HCT116 (cell line): ENCODE measurements around the gene SIK3. TPM values are rescaled to one million over a fixed set of nuclear protein-coding genes. Genes with fewer than 3 reads are reported as not detected.

Experiments used
- ATAC-seq: fragments of 200-7000 bp; cut with Tn5 transposase; 2 replicates; pipeline ENCODE4 v1.9.1; 2020; ENCODE audit warnings: mild to moderate bottlenecking, moderate library complexity
- BruUV-seq: library from RNA; stranded (reverse); fragments of 400-500 nt; replicated peaks from 2 replicates; lab custom pipeline; 2021; lab: Mats Ljungman, UMichigan
- CTCF ChIA-PET: fragments of 300-600 bp; sonication (Branson Sonifier 250); formaldehyde crosslinking; loops from one replicate; lab custom pipeline; 2021; ENCODE audit warnings: antibody characterized with exemption; lab: Charles Lee
- POLR2A ChIA-PET: fragments of 300-600, 350-600 bp; sonication (Branson Sonifier 250); formaldehyde crosslinking; loops from one replicate; lab custom pipeline; 2021; ENCODE audit warnings: antibody characterized with exemption; lab: Charles Lee
- RAD21 ChIA-PET, 2 experiments: fragments of 300-600 bp; sonication (Branson Sonifier 250); formaldehyde crosslinking; loops; one replicate each; lab custom pipeline; 2023; ENCODE audit warnings: low total read pairs in 2 of 2; ENCODE audit not compliant: uncharacterized antibody in 2 of 2, unreplicated experiment in 2 of 2, low non-redundant PET in 1 of 2; lab: Charles Lee
- DNase-seq: peaks from one replicate; pipeline ENCODE4 v3.0.0-alpha.2; 2010; ENCODE audit warnings: low read depth, low spot score
- H2AFZ ChIP-seq: fragments of 200-600 bp; shearing (Covaris generic), sonication (generic); 2 replicates; pipeline ENCODE4 v1.6.1; 2017; ENCODE audit warnings: low read depth, mixed run types, mixed read lengths, antibody characterized with exemption, low read length; ENCODE audit not compliant: poor library complexity, severe bottlenecking
- H3K27ac ChIP-seq: 2 replicates; pipeline ENCODE4 v1.5.1; 2012; ENCODE audit warnings: low read depth, low read length
- H3K27me3 ChIP-seq: fragments of 200-600 bp; sonication (generic); 2 replicates; pipeline ENCODE4 v1.6.1; 2016; ENCODE audit warnings: mixed run types, low read length, mixed read lengths; ENCODE audit not compliant: insufficient read depth
- H3K36me3 ChIP-seq, 2 experiments: fragments of 200-500 bp in 1 of 2; fragments of 200-600 bp in 1 of 2; sonication (Bioruptor generic) in 1 of 2; sonication (generic) in 1 of 2; 2 replicates each; pipeline versions ENCODE4 v1.5.1 to v1.6.1; 2014 to 2016; ENCODE audit warnings: low read length in 2 of 2, inconsistent platforms in 1 of 2, mixed read lengths in 1 of 2, mixed run types in 1 of 2; ENCODE audit not compliant: insufficient read depth in 2 of 2, control insufficient read depth in 1 of 2
- H3K4me1 ChIP-seq, 2 experiments: fragments of 200-600 bp in 1 of 2; sonication (generic) in 1 of 2; 2 replicates each; pipeline versions ENCODE4 v1.5.1 to v1.6.1; 2012 to 2017; ENCODE audit warnings: low read length in 2 of 2, inconsistent platforms in 1 of 2, mild to moderate bottlenecking in 1 of 2, mixed read lengths in 1 of 2, mixed run types in 1 of 2, moderate library complexity in 1 of 2; ENCODE audit not compliant: insufficient read depth in 2 of 2, control insufficient read depth in 1 of 2
- H3K4me2 ChIP-seq: fragments of 200-600 bp; sonication (generic); 2 replicates; pipeline ENCODE4 v1.6.1; 2017; ENCODE audit warnings: mixed run types, low read length, mixed read lengths
- H3K4me3 ChIP-seq, 2 experiments: fragments of 200-600 bp in 1 of 2; sonication (generic) in 1 of 2; replicated peaks in 1 of 2; 2 replicates each; pipeline ENCODE4 v1.5.1; 2011 to 2016; ENCODE audit warnings: low read length in 2 of 2, control low read depth in 1 of 2, low read depth in 1 of 2, mild to moderate bottlenecking in 1 of 2, mixed read lengths in 1 of 2, mixed run types in 1 of 2
- H3K79me2 ChIP-seq: fragments of 200-600 bp; sonication (generic); 2 replicates; pipeline ENCODE4 v1.6.1; 2017; ENCODE audit warnings: mild to moderate bottlenecking, mixed run types, low read length, moderate library complexity, mixed read lengths; ENCODE audit not compliant: insufficient read depth
- H3K9ac ChIP-seq: fragments of 200-600 bp; sonication (generic); 2 replicates; pipeline ENCODE4 v1.6.1; 2016; ENCODE audit warnings: low read length, mixed read lengths
- H3K9me2 ChIP-seq: fragments of 200-600 bp; sonication (generic), shearing (Covaris generic); 2 replicates; pipeline ENCODE4 v1.6.1; 2017; ENCODE audit warnings: mixed run types, mild to moderate bottlenecking, moderate library complexity; ENCODE audit not compliant: insufficient read depth
- H3K9me3 ChIP-seq, 2 experiments: fragments of 200-500 bp in 1 of 2; fragments of 200-600 bp in 1 of 2; sonication (Bioruptor generic) in 1 of 2; sonication (generic) in 1 of 2; 2 replicates each; pipeline ENCODE4 v1.6.1; 2014 to 2017; ENCODE audit warnings: low read length in 2 of 2, mixed read lengths in 2 of 2, inconsistent platforms in 1 of 2, low read depth in 1 of 2, mild to moderate bottlenecking in 1 of 2, mixed run types in 1 of 2, moderate library complexity in 1 of 2; ENCODE audit not compliant: control insufficient read depth in 1 of 2, insufficient read depth in 1 of 2
- H4K20me1 ChIP-seq: fragments of 200-600 bp; sonication (generic), shearing (Covaris generic); 2 replicates; pipeline ENCODE4 v1.6.1; 2017; ENCODE audit warnings: mixed run types, mild to moderate bottlenecking, moderate library complexity; ENCODE audit not compliant: insufficient read depth
- ATF3 ChIP-seq: IDR thresholded peaks from 2 replicates; pipeline ENCODE4 v1.6.1; 2012
- CBX3 ChIP-seq: IDR thresholded peaks from 2 replicates; pipeline ENCODE4 v1.6.1; 2012; ENCODE audit warnings: low read depth
- CEBPB ChIP-seq: IDR thresholded peaks from 2 replicates; pipeline ENCODE4 v1.6.1; 2012; ENCODE audit warnings: low read depth
- CTCF ChIP-seq, 3 experiments: fragments of 200-600 bp in 1 of 3; sonication (generic) in 1 of 3; IDR thresholded peaks in 2 of 3; conservative IDR thresholded peaks in 1 of 3; 2 replicates each; pipeline ENCODE4 v1.5.1; 2012 to 2017; ENCODE audit warnings: low read depth in 2 of 3, low read length in 2 of 3, antibody characterized with exemption in 1 of 3, borderline replicate concordance in 1 of 3, control low read depth in 1 of 3, mild to moderate bottlenecking in 1 of 3, mixed read lengths in 1 of 3, mixed run types in 1 of 3, moderate library complexity in 1 of 3; ENCODE audit not compliant: insufficient read depth in 1 of 3
- EGR1 ChIP-seq: IDR thresholded peaks from 2 replicates; pipeline ENCODE4 v1.6.1; 2012; ENCODE audit warnings: low read depth
- EZH2 ChIP-seq: fragments of 200-600 bp; sonication (generic); IDR thresholded peaks from 2 replicates; pipeline ENCODE4 v1.6.1; 2017; ENCODE audit warnings: antibody characterized with exemption, mixed run types
- EZH2phosphoT487 ChIP-seq: fragments of 200-600 bp; IDR thresholded peaks from 2 replicates; pipeline ENCODE4 v1.6.1; 2018; ENCODE audit warnings: antibody characterized with exemption, borderline replicate concordance
- FOSL1 ChIP-seq: IDR thresholded peaks from 2 replicates; pipeline ENCODE4 v1.6.1; 2012; ENCODE audit warnings: low read depth
- JUND ChIP-seq: IDR thresholded peaks from 2 replicates; pipeline ENCODE4 v1.6.1; 2012
- POLR2A ChIP-seq: IDR thresholded peaks from 2 replicates; pipeline ENCODE4 v1.7.0; 2011; ENCODE audit warnings: borderline replicate concordance; ENCODE audit not compliant: insufficient read depth, insufficient read length; ENCODE audit errors: extremely low read depth
- POLR2AphosphoS5 ChIP-seq: IDR thresholded peaks from 2 replicates; pipeline ENCODE4 v1.6.1; 2011; ENCODE audit warnings: mild to moderate bottlenecking, low read depth, low read length, moderate library complexity
- RAD21 ChIP-seq: IDR thresholded peaks from 2 replicates; pipeline ENCODE4 v1.6.1; 2012; ENCODE audit warnings: low read depth, mild to moderate bottlenecking
- SRF ChIP-seq: IDR thresholded peaks from 2 replicates; pipeline ENCODE4 v1.6.1; 2012; ENCODE audit warnings: low read depth
- TCF7L2 ChIP-seq: IDR thresholded peaks from 2 replicates; pipeline ENCODE4 v1.7.0; 2011; ENCODE audit warnings: borderline replicate concordance, inconsistent platforms; ENCODE audit not compliant: insufficient read depth, insufficient read length; ENCODE audit errors: extremely low read depth
- YY1 ChIP-seq: IDR thresholded peaks from 2 replicates; pipeline ENCODE4 v1.6.1; 2011; ENCODE audit warnings: low read length, low read depth, moderate library complexity, mild to moderate bottlenecking; ENCODE audit not compliant: insufficient replicate concordance; ENCODE audit errors: extremely low read depth
- ZBTB33 ChIP-seq: IDR thresholded peaks from 2 replicates; pipeline ENCODE4 v1.6.1; 2011; ENCODE audit warnings: mild to moderate bottlenecking, low read length, moderate library complexity; ENCODE audit not compliant: insufficient replicate concordance; ENCODE audit errors: extremely low read depth
- ZNF274 ChIP-seq: fragments of 200-500 bp; sonication (Bioruptor generic); IDR thresholded peaks from 2 replicates; pipeline ENCODE4 v1.6.1; 2014; ENCODE audit warnings: mild to moderate bottlenecking, low read depth, low read length, inconsistent platforms
- intact Hi-C: fragments of 100-400 bp; cut with micrococcal nuclease; formaldehyde crosslinking; loops from 2 replicates; pipeline ENCODE4 v1.10.0; 2022
- total RNA-seq: library from RNA; stranded (reverse); gene quantifications from one replicate; pipeline ENCODE4 v1.2.1, GENCODE V29; 2021; ENCODE audit not compliant: unreplicated experiment

The SIK3 gene
- total RNA-seq, 1 experiment from 2014 or later = 21.0 TPM

GRCh38 chr11:116864531-116864930 is 233.7 kb downstream of the SIK3 start:
- no peak overlapping the region for H3K9ac ChIP-seq
- 0 out of 4 replicates have a peak, but pooled peaks cover 0 to 8% of the 10 kb centered on the region in 2 experiments for H3K36me3 ChIP-seq
- DNase-seq = no peak
- no peaks in the 10 kb centered on the region for H3K27me3 ChIP-seq
- TF ChIP-seq EGR1 = no peak
- no peak for TF ChIP-seq EZH2
- no peak for TF ChIP-seq POLR2AphosphoS5
- TF ChIP-seq ATF3 = no peak
- TF ChIP-seq CBX3 = no peak
- TF ChIP-seq TCF7L2 = no peak
- no peak for TF ChIP-seq JUND
- no peak for TF ChIP-seq CEBPB
- no peak for TF ChIP-seq POLR2A
- no peak for TF ChIP-seq FOSL1
- TF ChIP-seq, all 23 proteins: peak for 0
- Histone ChIP-seq H3K4me2 (no peak overlapping the region), H3K9me2 (no peaks in the 10 kb centered on the region), H3K9me3 (no peaks in the 10 kb centered on the region), H3K27ac (no peak overlapping the region), H3K79me2 (no peaks in the 10 kb centered on the region), H3K4me1 (no peaks in the 10 kb centered on the region), H3K4me3 (no peak overlapping the region), H4K20me1 (no peaks in the 10 kb centered on the region), H2AFZ (no peak overlapping the region)
- RAD21 ChIA-PET = no interaction called here
- CTCF ChIA-PET = no interaction called here
- POLR2A ChIA-PET = no interaction called here
- ATAC-seq = no peak
- BruUV-seq = no TSS peak
- intact Hi-C loops = no loop called here

GRCh38 chr11:116862951-116863350 is 235.3 kb downstream of the SIK3 start:
- no TSS peak for BruUV-seq
- TF ChIP-seq ZBTB33 = no peak
- no peak for TF ChIP-seq ZNF274
- TF ChIP-seq RAD21 = no peak
- no peak for TF ChIP-seq SRF
- no peak for TF ChIP-seq CTCF (IDR thresholded peaks at IDR 0.05 in 2 of 3, conservative IDR thresholded peaks at IDR 0.05 in 1 of 3; ENCODE audit: borderline replicate concordance in 1 of 3, insufficient read depth in 1 of 3, low read depth in 2 of 3, low read length in 2 of 3)
- no peak for TF ChIP-seq YY1
- no peak for TF ChIP-seq EZH2phosphoT487
- Histone ChIP-seq H3K9ac (no peak overlapping the region), H4K20me1 (no peaks in the 10 kb centered on the region), H2AFZ (no peak overlapping the region), H3K79me2 (no peaks in the 10 kb centered on the region), H3K4me3 (no peak overlapping the region), H3K9me3 (no peaks in the 10 kb centered on the region), H3K4me2 (no peak overlapping the region), H3K27ac (no peak overlapping the region), H3K9me2 (no peaks in the 10 kb centered on the region), H3K27me3 (no peaks in the 10 kb centered on the region), H3K4me1 (no peaks in the 10 kb centered on the region), H3K36me3 (peaks cover 0 to 8% of the 10 kb centered on the region in 2 experiments; a peak in 1 of 4 replicates)
- RAD21 ChIA-PET = no interaction called here
- intact Hi-C loops = no loop called here
- ATAC-seq (no peak), DNase-seq (no peak)
- POLR2A ChIA-PET = no interaction called here
- CTCF ChIA-PET = no interaction called here
